LoVo (cell line): ENCODE results near the gene BCAP29.

Experiments used
- DNase-seq: peaks from one replicate; pipeline ENCODE4 v3.0.0-alpha.2; 2016; ENCODE audit warnings: low spot score

Gene BCAP29

GRCh38 chr7:107582875-107583274, 2.8 kb downstream of the BCAP29 start:
- no peak for DNase-seq

GRCh38 chr7:107584716-107585115, 4.7 kb downstream of the BCAP29 start:
- no peak for DNase-seq

- DNase-seq = no peak
These were observed 8.6 kb downstream of the BCAP29 start for GRCh38 chr7:107588529-107589130.

GRCh38 chr7:107591421-107591820, 11.4 kb downstream of the BCAP29 start:
- no peak for DNase-seq

GRCh38 chr7:107592361-107593024, 12.4 kb downstream of the BCAP29 start:
- no peak for DNase-seq

- no peak for DNase-seq
These were observed 13.0 kb downstream of the BCAP29 start for GRCh38 chr7:107593025-107593410.

- DNase-seq = no peak
These were observed 15.1 kb downstream of the BCAP29 start for GRCh38 chr7:107594961-107595737.

- DNase-seq = no peak
These were observed 17.0 kb downstream of the BCAP29 start for GRCh38 chr7:107596881-107597581.

- DNase-seq = no peak
These were observed 17.5 kb downstream of the BCAP29 start for GRCh38 chr7:107597582-107597916.

GRCh38 chr7:107597953-107598352, 17.9 kb downstream of the BCAP29 start:
- DNase-seq = no peak

GRCh38 chr7:107599262-107599661, 19.2 kb downstream of the BCAP29 start:
- no peak for DNase-seq

- DNase-seq = no peak
These were observed 20.8 kb downstream of the BCAP29 start for GRCh38 chr7:107600816-107601215.

- DNase-seq = no peak
These were observed 25.3 kb downstream of the BCAP29 start for GRCh38 chr7:107605218-107605815.

GRCh38 chr7:107606303-107606702, 26.3 kb downstream of the BCAP29 start:
- no peak for DNase-seq

- DNase-seq = no peak
These were observed 29.8 kb downstream of the BCAP29 start for GRCh38 chr7:107609811-107610261.

GRCh38 chr7:107610323-107610722, 30.3 kb downstream of the BCAP29 start:
- no peak for DNase-seq

GRCh38 chr7:107613439-107613838, 33.4 kb downstream of the BCAP29 start:
- no peak for DNase-seq

GRCh38 chr7:107613948-107614347, 33.9 kb downstream of the BCAP29 start:
- no peak for DNase-seq

GRCh38 chr7:107614425-107614824, 34.4 kb downstream of the BCAP29 start:
- DNase-seq = no peak

GRCh38 chr7:107615910-107616680, 36.0 kb downstream of the BCAP29 start:
- DNase-seq = no peak

GRCh38 chr7:107622429-107622828, 42.4 kb downstream of the BCAP29 start:
- DNase-seq = no peak
